Neural cell (in vitro differentiated cells): ENCODE results near the gene NCAM1. TPM values are rescaled to one million over a fixed set of nuclear protein-coding genes. Genes with fewer than 3 reads are reported as not detected.

Source experiments
- H2AFZ ChIP-seq: fragments of 200-600, 300-800 bp; sonication (generic), shearing (Covaris generic); 2 replicates; pipeline ENCODE4 v1.6.0; 2014; ENCODE audit warnings: low read depth, mild to moderate bottlenecking, antibody characterized with exemption, low read length, moderate library complexity
- H3F3A ChIP-seq: fragments of 200-600 bp; shearing (Covaris generic); 2 replicates; pipeline ENCODE4 v1.6.1; 2016; ENCODE audit warnings: mild to moderate bottlenecking, moderate library complexity, mixed read lengths, antibody characterized with exemption, low read length; ENCODE audit not compliant: insufficient read depth, poor library complexity, severe bottlenecking
- H3K27ac ChIP-seq: fragments of 200-600, 300-800 bp; sonication (generic), shearing (Covaris generic); 2 replicates; pipeline ENCODE4 v1.5.1; 2014; ENCODE audit warnings: mild to moderate bottlenecking, low read length, moderate library complexity
- H3K27me3 ChIP-seq: fragments of 300-800, 200-600 bp; sonication (generic), shearing (Covaris generic); 2 replicates; pipeline ENCODE4 v1.6.0; 2014; ENCODE audit warnings: mild to moderate bottlenecking, low read depth, low read length, moderate library complexity; ENCODE audit not compliant: insufficient read depth
- H3K36me3 ChIP-seq: fragments of 300-800, 200-600 bp; sonication (generic), shearing (Covaris generic); 2 replicates; pipeline ENCODE4 v1.5.1; 2014; ENCODE audit warnings: mild to moderate bottlenecking, antibody characterized with exemption, low read length, moderate library complexity; ENCODE audit not compliant: insufficient read depth
- H3K4me2 ChIP-seq: fragments of 300-800, 200-600 bp; sonication (generic), shearing (Covaris generic); 2 replicates; pipeline ENCODE4 v1.6.0; 2014; ENCODE audit warnings: mild to moderate bottlenecking, low read length
- H3K4me3 ChIP-seq: fragments of 300-800, 200-600 bp; sonication (generic), shearing (Covaris generic); 2 replicates; pipeline ENCODE4 v1.5.1; 2014; ENCODE audit warnings: mild to moderate bottlenecking, low read length, moderate library complexity
- H3K79me2 ChIP-seq: fragments of 200-600 bp; shearing (Covaris generic); replicated peaks from 2 replicates; pipeline ENCODE4 v1.6.0; 2014; ENCODE audit warnings: mild to moderate bottlenecking, low read length, moderate library complexity; ENCODE audit not compliant: insufficient read depth
- H3K9ac ChIP-seq: fragments of 300-800, 200-600 bp; sonication (generic), shearing (Covaris generic); 2 replicates; pipeline ENCODE4 v1.6.1; 2016; ENCODE audit warnings: mild to moderate bottlenecking, low read length, mixed read lengths
- H3K9me2 ChIP-seq: fragments of 200-600 bp; shearing (Covaris generic); 2 replicates; pipeline ENCODE4 v1.6.1; 2016; ENCODE audit warnings: mild to moderate bottlenecking, low read length, mixed read lengths; ENCODE audit not compliant: insufficient read depth
- H3K9me3 ChIP-seq: fragments of 200-600, 300-800 bp; sonication (generic), shearing (Covaris generic); 2 replicates; pipeline ENCODE4 v1.6.1; 2016; ENCODE audit warnings: mild to moderate bottlenecking, mixed run types, low read length, moderate library complexity, mixed read lengths
- H4K20me1 ChIP-seq: fragments of 200-600 bp; shearing (Covaris generic); 2 replicates; pipeline ENCODE4 v1.6.1; 2016; ENCODE audit warnings: mild to moderate bottlenecking, mixed run types; ENCODE audit not compliant: insufficient read depth
- CTCF ChIP-seq: fragments of 450-650 bp; IDR thresholded peaks from 2 replicates; pipeline ENCODE4 v1.5.1; 2014; ENCODE audit warnings: antibody characterized with exemption, mild to moderate bottlenecking, moderate library complexity; ENCODE audit not compliant: poor library complexity, severe bottlenecking
- EP300 ChIP-seq: fragments of 450-650 bp; conservative IDR thresholded peaks from 2 replicates; pipeline ENCODE4 v1.6.1; 2014; ENCODE audit warnings: antibody characterized with exemption, mild to moderate bottlenecking, moderate library complexity; ENCODE audit not compliant: poor library complexity, severe bottlenecking
- EZH2 ChIP-seq: fragments of 200-600, 300-800 bp; shearing (Covaris generic), sonication (generic); IDR thresholded peaks from 2 replicates; pipeline ENCODE4 v1.6.1; 2014; ENCODE audit warnings: antibody characterized with exemption, low read length, borderline replicate concordance, mild to moderate bottlenecking; ENCODE audit not compliant: insufficient read depth, poor library complexity, severe bottlenecking
- MXI1 ChIP-seq: fragments of 450-650 bp; conservative IDR thresholded peaks from 2 replicates; pipeline ENCODE4 v1.6.1; 2014; ENCODE audit warnings: antibody characterized with exemption, mild to moderate bottlenecking; ENCODE audit not compliant: poor library complexity, severe bottlenecking
- POLR2AphosphoS5 ChIP-seq: IDR thresholded peaks from 2 replicates; pipeline ENCODE4 v1.6.1; 2012
- RAD21 ChIP-seq: fragments of 450-650 bp; conservative IDR thresholded peaks from 2 replicates; pipeline ENCODE4 v1.6.1; 2014; ENCODE audit warnings: antibody characterized with exemption, mild to moderate bottlenecking, moderate library complexity
- REST ChIP-seq: IDR thresholded peaks from 2 replicates; pipeline ENCODE4 v1.6.1; 2012; ENCODE audit warnings: borderline replicate concordance
- SMC3 ChIP-seq: fragments of 450-650 bp; conservative IDR thresholded peaks from 2 replicates; pipeline ENCODE4 v1.6.1; 2014; ENCODE audit warnings: antibody characterized with exemption, mild to moderate bottlenecking, moderate library complexity; ENCODE audit not compliant: poor library complexity
- TAF1 ChIP-seq: IDR thresholded peaks from 2 replicates; pipeline ENCODE4 v1.6.1; 2012; ENCODE audit warnings: low read depth
- polyA plus RNA-seq: library from polyadenylated mRNA; depleted of rRNA; stranded (reverse); fragments of >200 nt; gene quantifications from 2 replicates; pipeline ENCODE4 v1.2.3, GENCODE V29; 2014

The NCAM1 gene
- polyA plus RNA-seq, 1 donor from 2014 or later, result 120 TPM

GRCh38 chr11:113269636-113270035 lies 308.4 kb downstream of the NCAM1 start:
- Histone ChIP-seq H3K27me3 (no peaks in the 10 kb centered on the region), H3K79me2 (no peaks in the 10 kb centered on the region), H3K27ac (no peak overlapping the region), H3K36me3 (no peaks in the 10 kb centered on the region), H3K9me2 (no peaks in the 10 kb centered on the region), H3K4me2 (no peak overlapping the region), H3K9me3 (no peaks in the 10 kb centered on the region), H3K4me3 (no peak overlapping the region), H3F3A (no peaks in the 10 kb centered on the region), H4K20me1 (no peaks in the 10 kb centered on the region), H3K9ac (no peak overlapping the region), H2AFZ (no peak overlapping the region)
- TF ChIP-seq SMC3 (no peak), EP300 (no peak), POLR2AphosphoS5 (no peak), REST (no peak), TAF1 (no peak), CTCF (no peak), RAD21 (no peak), EZH2 (no peak), MXI1 (no peak)

GRCh38 chr11:113270080-113270479 lies 308.9 kb downstream of the NCAM1 start:
- no peaks in the 10 kb centered on the region for H3F3A ChIP-seq
- H2AFZ ChIP-seq, result no peak overlapping the region
- H3K27me3 ChIP-seq, result no peaks in the 10 kb centered on the region
- H4K20me1 ChIP-seq, result no peaks in the 10 kb centered on the region
- H3K9me3 ChIP-seq, result no peaks in the 10 kb centered on the region
- H3K79me2 ChIP-seq, result no peaks in the 10 kb centered on the region
- no peak overlapping the region for H3K27ac ChIP-seq
- TF ChIP-seq MXI1 (no peak), RAD21 (no peak)
- H3K4me2 ChIP-seq, result no peak overlapping the region
- H3K4me3 ChIP-seq, result no peak overlapping the region
- no peak overlapping the region for H3K9ac ChIP-seq
- H3K9me2 ChIP-seq, result no peaks in the 10 kb centered on the region
- no peaks in the 10 kb centered on the region for H3K36me3 ChIP-seq

- Histone ChIP-seq H3K27me3 (no peaks in the 10 kb centered on the region), H3K9me3 (no peaks in the 10 kb centered on the region), H3K36me3 (no peaks in the 10 kb centered on the region), H3K79me2 (no peaks in the 10 kb centered on the region), H3K27ac (no peak overlapping the region), H4K20me1 (no peaks in the 10 kb centered on the region), H2AFZ (no peak overlapping the region), H3K9ac (no peak overlapping the region), H3K4me2 (no peak overlapping the region), H3K9me2 (no peaks in the 10 kb centered on the region), H3K4me3 (no peak overlapping the region), H3F3A (no peaks in the 10 kb centered on the region)
- TF ChIP-seq EP300 (no peak), SMC3 (no peak), EZH2 (no peak), TAF1 (no peak), RAD21 (no peak), POLR2AphosphoS5 (no peak), MXI1 (no peak), REST (no peak), CTCF (no peak)
Measured at GRCh38 chr11:113271551-113272245, 310.5 kb downstream of the NCAM1 start.
